Prostate gland (tissue), 2 donors: ENCODE results near the gene SLIT1. TPM values are rescaled to one million over a fixed set of nuclear protein-coding genes. Genes with fewer than 3 reads are reported as not detected.

Experiments
- DNase-seq: peaks from one replicate; pipeline ENCODE4 v3.0.0-alpha.2; 2019; ENCODE audit warnings: low spot score
- H3K27ac ChIP-seq, 2 donors: fragments of 200-600 bp; sonication (generic); 2 replicates each; pipeline ENCODE4 v1.5.1; 2017 to 2019
- H3K27me3 ChIP-seq: fragments of 200-600 bp; sonication (generic); replicated peaks from 2 replicates; pipeline ENCODE4 v1.5.1; 2019; ENCODE audit not compliant: insufficient read depth
- H3K36me3 ChIP-seq, 2 donors: fragments of 200-600 bp; sonication (generic); 1 replicate in 1 of 2; 2 replicates in 1 of 2; pipeline versions ENCODE4 v1.5.1 to v1.8.1; 2017 to 2019
- H3K4me1 ChIP-seq: fragments of 200-600 bp; sonication (generic); replicated peaks from 2 replicates; pipeline ENCODE4 v1.5.1; 2019
- H3K4me3 ChIP-seq, 2 donors: fragments of 200-600 bp; sonication (generic); 2 replicates each; pipeline ENCODE4 v1.5.1; 2017 to 2019
- H3K9me3 ChIP-seq: fragments of 200-600 bp; sonication (generic); 2 replicates; pipeline ENCODE4 v1.5.1; 2017
- POLR2A ChIP-seq: fragments of 450-650 bp; IDR thresholded peaks from one replicate; pipeline ENCODE4 v1.6.1; 2016; ENCODE audit warnings: antibody characterized with exemption, mild to moderate bottlenecking
- POLR2AphosphoS5 ChIP-seq: sonication (generic); formaldehyde crosslinking; IDR thresholded peaks from one replicate; pipeline ENCODE4 v1.6.1; 2017; ENCODE audit warnings: antibody characterized with exemption
- WGBS: methylation state at CpG from one replicate; pipeline ENCODE4 v1.1.5; 2018; 5-methylcytosine and 5-hydroxymethylcytosine counted together
- intact Hi-C: fragments of 100-400 bp; cut with DNase I; formaldehyde crosslinking; loops from one replicate; pipeline ENCODE4 v1.14.2; 2022
- total RNA-seq, 2 donors: library from RNA; depleted of rRNA; stranded (reverse); fragments of >200 nt; gene quantifications; one replicate each; pipeline ENCODE4 v1.1.0, GENCODE V29; 2016
- TF ChIP-seq, protein P1 (sequence below), 4 experiments: fragments of 200-600 bp in 2 of 4; fragments of 450-650 bp in 2 of 4; sonication (generic) in 2 of 4; IDR thresholded peaks; 1 replicate in 3 of 4; 2 replicates in 1 of 4; pipeline ENCODE4 v1.5.1; 2016 to 2019; ENCODE audit warnings: antibody characterized with exemption in 4 of 4, mild to moderate bottlenecking in 2 of 4, moderate library complexity in 2 of 4

The SLIT1 gene
- total RNA-seq, 2 donors from 2014 or later = 0.59 to 0.91 TPM

DNA sequence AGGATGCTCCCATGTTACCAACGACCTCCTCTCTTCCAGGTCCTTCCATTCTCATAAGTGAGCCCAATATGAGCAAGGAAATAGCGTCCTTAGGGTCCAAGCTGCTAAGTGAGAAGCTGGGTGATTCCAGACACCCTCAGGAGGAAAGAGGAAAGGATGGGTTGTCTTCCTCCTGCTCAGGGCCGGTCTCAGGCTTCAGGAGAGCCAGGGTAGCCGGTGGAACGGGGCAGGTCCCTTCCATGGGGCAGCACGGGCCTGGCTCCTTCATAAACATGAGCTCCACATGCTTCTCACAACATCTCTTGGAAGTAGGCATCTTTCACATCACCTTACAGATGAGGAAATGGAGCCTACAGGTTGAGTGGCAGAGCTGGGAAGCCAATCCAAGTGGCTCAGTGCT lies 12.7 kb downstream of the SLIT1 start:
- DNase-seq = no peak
- Histone ChIP-seq H3K27me3 (no peaks in the 10 kb centered on the region), H3K36me3 (no peaks in the 10 kb centered on the region), H3K4me1 (no peaks in the 10 kb centered on the region), H3K27ac (no peak overlapping the region), H3K4me3 (no peak overlapping the region), H3K9me3 (no peaks in the 10 kb centered on the region)
- TF ChIP-seq, protein P1, sequence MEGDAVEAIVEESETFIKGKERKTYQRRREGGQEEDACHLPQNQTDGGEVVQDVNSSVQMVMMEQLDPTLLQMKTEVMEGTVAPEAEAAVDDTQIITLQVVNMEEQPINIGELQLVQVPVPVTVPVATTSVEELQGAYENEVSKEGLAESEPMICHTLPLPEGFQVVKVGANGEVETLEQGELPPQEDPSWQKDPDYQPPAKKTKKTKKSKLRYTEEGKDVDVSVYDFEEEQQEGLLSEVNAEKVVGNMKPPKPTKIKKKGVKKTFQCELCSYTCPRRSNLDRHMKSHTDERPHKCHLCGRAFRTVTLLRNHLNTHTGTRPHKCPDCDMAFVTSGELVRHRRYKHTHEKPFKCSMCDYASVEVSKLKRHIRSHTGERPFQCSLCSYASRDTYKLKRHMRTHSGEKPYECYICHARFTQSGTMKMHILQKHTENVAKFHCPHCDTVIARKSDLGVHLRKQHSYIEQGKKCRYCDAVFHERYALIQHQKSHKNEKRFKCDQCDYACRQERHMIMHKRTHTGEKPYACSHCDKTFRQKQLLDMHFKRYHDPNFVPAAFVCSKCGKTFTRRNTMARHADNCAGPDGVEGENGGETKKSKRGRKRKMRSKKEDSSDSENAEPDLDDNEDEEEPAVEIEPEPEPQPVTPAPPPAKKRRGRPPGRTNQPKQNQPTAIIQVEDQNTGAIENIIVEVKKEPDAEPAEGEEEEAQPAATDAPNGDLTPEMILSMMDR (IDR thresholded peaks at IDR 0.05) = no peak
- TF ChIP-seq POLR2AphosphoS5 (no peak), POLR2A (no peak)
- intact Hi-C loops = no loop called here
- 82% methylated on average over 6 of the region's 6 CpGs for WGBS

DNA sequence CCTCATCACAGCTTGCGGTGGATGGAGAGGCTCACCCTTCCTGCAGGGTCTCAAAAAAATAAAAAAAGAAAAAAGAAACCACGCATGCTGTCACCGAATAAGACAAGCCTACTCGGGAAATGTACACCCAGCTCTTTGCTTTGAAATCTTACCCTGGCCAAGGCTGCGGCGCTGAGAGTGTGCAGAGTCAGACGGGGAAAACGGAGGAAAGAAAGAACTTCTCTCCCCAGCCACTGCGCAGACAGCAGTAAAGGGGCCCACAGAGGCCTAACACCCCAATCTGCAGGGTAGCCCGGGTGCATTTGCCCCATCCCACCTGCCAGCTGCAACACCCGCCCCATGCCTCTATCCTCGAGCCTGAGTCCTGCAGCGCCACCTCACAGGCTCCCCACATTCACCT lies 14.8 kb downstream of the SLIT1 start:
- Histone ChIP-seq H3K4me3 (no peak overlapping the region), H3K9me3 (no peaks in the 10 kb centered on the region), H3K36me3 (no peaks in the 10 kb centered on the region), H3K4me1 (no peaks in the 10 kb centered on the region), H3K27me3 (no peaks in the 10 kb centered on the region), H3K27ac (no peak overlapping the region)
- DNase-seq = no peak
- intact Hi-C loops = no loop called here
- TF ChIP-seq, protein P1 (IDR thresholded peaks at IDR 0.05) = no peak
- 22% methylated on average over 13 of the region's 13 CpGs for WGBS

DNA sequence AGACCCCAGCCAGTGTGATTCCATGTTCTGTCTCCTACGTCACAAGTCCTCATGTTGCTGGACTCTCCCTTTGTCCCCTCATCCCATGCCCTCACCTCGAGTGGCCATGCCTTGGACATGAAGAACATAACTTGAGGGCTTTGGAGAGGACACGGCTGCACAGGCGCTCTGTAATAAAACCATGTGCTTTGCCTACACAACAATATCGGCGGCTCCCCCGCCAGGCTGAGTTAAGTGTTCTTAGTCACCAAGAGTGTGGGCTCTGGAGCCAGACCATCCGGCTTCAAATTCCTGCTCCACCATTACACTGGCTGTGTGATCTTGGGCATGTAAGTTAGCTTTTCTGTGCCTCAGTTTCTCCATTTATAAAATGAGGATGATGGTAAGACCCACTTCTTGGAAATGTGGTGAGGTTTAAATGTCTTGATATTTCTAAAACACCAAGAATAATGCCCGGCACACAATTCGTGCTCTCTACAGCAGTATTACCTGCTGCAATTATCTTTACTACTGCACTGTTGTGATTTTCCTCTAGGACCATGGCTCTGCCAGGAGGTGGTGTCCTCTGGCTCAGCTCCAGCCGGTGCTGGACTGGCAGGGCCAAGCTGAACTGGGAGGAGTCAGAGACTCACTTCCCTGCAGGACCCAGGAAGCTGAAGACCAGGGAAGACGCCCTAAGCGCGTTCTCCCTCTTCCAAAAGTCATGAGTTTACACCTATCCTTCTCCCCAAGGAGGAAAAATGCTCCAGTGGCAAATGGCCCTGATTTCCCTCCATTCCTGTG lies 15.7 kb downstream of the SLIT1 start:
- no peaks in the 10 kb centered on the region for H3K36me3 ChIP-seq
- H3K4me3 ChIP-seq = no peak overlapping the region
- intact Hi-C loops = no loop called here
- WGBS = 59% methylated on average over 14 of the region's 14 CpGs
- no peaks in the 10 kb centered on the region for H3K4me1 ChIP-seq
- H3K9me3 ChIP-seq = no peaks in the 10 kb centered on the region
- no peaks in the 10 kb centered on the region for H3K27me3 ChIP-seq
- DNase-seq = peak; percentile 74
- peak; percentile 40 for TF ChIP-seq POLR2AphosphoS5
- TF ChIP-seq, protein P1 (IDR thresholded peaks at IDR 0.05) = peak in 1 of 4 experiments; percentile 18
- TF ChIP-seq POLR2A = no peak
- H3K27ac ChIP-seq = no peak overlapping the region

DNA sequence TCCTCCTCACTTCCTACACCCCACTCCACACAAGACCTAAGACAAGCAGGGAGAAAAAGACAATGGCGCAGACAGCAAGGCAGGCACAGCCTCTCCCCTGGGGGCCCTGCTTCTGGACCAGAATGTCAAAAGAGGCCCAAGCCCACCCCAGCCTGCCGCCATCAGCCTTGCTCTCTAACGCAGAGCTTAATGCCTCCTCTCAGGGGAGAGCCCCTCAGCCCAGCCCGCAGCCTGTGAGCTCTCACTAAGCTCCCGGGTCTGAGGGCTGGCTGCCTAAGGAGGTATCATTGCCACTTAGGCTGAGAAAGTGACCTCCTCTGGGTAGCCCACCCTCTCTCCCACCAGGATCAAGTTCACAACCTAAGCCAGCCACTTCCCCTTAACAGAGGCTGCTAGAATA lies 16.7 kb downstream of the SLIT1 start:
- no peak overlapping the region for H3K4me3 ChIP-seq
- no peak overlapping the region for H3K27ac ChIP-seq
- intact Hi-C loops = no loop called here
- no peak for TF ChIP-seq POLR2A
- TF ChIP-seq, protein P1 (IDR thresholded peaks at IDR 0.05) = no peak
- no peak for DNase-seq
- H3K36me3 ChIP-seq = no peaks in the 10 kb centered on the region
- H3K4me1 ChIP-seq = no peaks in the 10 kb centered on the region
- no peaks in the 10 kb centered on the region for H3K9me3 ChIP-seq
- WGBS = 68% methylated on average over 5 of the region's 5 CpGs
- no peaks in the 10 kb centered on the region for H3K27me3 ChIP-seq

DNA sequence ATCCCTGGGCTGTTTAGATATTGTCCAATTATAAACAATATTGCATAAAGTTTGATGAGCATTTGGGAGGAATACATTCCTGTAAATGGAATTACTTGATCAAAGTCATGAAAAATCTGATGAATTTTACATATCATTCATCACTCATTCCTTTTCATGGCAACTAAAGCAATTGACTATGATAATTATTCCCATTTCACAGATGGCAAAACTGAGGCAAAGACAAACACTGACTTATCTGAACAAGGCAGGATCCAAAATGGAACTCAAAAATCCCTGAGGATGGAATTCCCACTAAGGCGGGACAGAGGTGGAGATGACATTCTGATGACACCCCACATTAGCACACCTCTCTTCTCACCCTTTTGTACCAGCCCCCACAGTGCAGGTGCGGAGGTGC lies 17.1 kb downstream of the SLIT1 start:
- no peaks in the 10 kb centered on the region for H3K36me3 ChIP-seq
- intact Hi-C loops = no loop called here
- no peaks in the 10 kb centered on the region for H3K4me1 ChIP-seq
- TF ChIP-seq, protein P1 (IDR thresholded peaks at IDR 0.05) = no peak
- TF ChIP-seq POLR2A (no peak), POLR2AphosphoS5 (no peak)
- no peaks in the 10 kb centered on the region for H3K9me3 ChIP-seq
- H3K27me3 ChIP-seq = no peaks in the 10 kb centered on the region
- WGBS = 86% methylated on average over 2 of the region's 2 CpGs
- no peak for DNase-seq
- H3K27ac ChIP-seq = no peak overlapping the region
- H3K4me3 ChIP-seq = no peak overlapping the region
